Measurements from ENCODE around the gene TUBGCP3.

GRCh38 chr13:112616586-112617362, 28.8 kb upstream of the TUBGCP3 start:
- TF ChIP-seq CTCF (IDR thresholded peaks at IDR 0.05; ENCODE audit: low read depth, low read length, missing input control) (peak; percentile 57), MAX (IDR thresholded peaks at IDR 0.05) (no peak), JUND (IDR thresholded peaks at IDR 0.05) (no peak), GABPA (IDR thresholded peaks at IDR 0.05 in 1 of 2, conservative IDR thresholded peaks at IDR 0.05 in 1 of 2) (no peak), YY1 (IDR thresholded peaks at IDR 0.05) (no peak)
